H9 (cell line): Measurements from ENCODE around the gene FOXO6. TPM values are rescaled to one million over a fixed set of nuclear protein-coding genes. Genes with fewer than 3 reads are reported as not detected.

Experiments
- DNase-seq: peaks from one replicate; pipeline ENCODE4 v3.0.0-alpha.2; 2017
- H2AFZ ChIP-seq: one replicate; pipeline ENCODE4 v1.6.1; 2013; ENCODE audit warnings: mild to moderate bottlenecking, low read length, control low read depth, moderate library complexity
- H2AK5ac ChIP-seq: 2 replicates; pipeline ENCODE4 v1.6.1; 2013; ENCODE audit warnings: low read length, control low read depth, mixed read lengths; ENCODE audit not compliant: insufficient read length
- H2BK120ac ChIP-seq: one replicate; pipeline ENCODE4 v1.6.1; 2013; ENCODE audit warnings: low read depth, mild to moderate bottlenecking, low read length, control low read depth, inconsistent platforms; ENCODE audit not compliant: poor library complexity, severe bottlenecking
- H2BK12ac ChIP-seq: 2 replicates; pipeline ENCODE4 v1.6.1; 2013; ENCODE audit warnings: low read length, control low read depth, mixed read lengths, low read depth; ENCODE audit not compliant: insufficient read length
- H2BK15ac ChIP-seq: 2 replicates; pipeline ENCODE4 v1.6.1; 2013; ENCODE audit warnings: low read depth, low read length, control low read depth
- H2BK20ac ChIP-seq: one replicate; pipeline ENCODE4 v1.6.1; 2013; ENCODE audit warnings: low read depth, mild to moderate bottlenecking, low read length, control low read depth, inconsistent platforms; ENCODE audit not compliant: poor library complexity, severe bottlenecking
- H2BK5ac ChIP-seq: 2 replicates; pipeline ENCODE4 v1.6.1; 2013; ENCODE audit warnings: low read length, control low read depth, mixed read lengths; ENCODE audit not compliant: insufficient read length
- H3K14ac ChIP-seq: 2 replicates; pipeline ENCODE4 v1.6.1; 2013; ENCODE audit warnings: low read length, control low read depth; ENCODE audit not compliant: insufficient read depth
- H3K18ac ChIP-seq: 2 replicates; pipeline ENCODE4 v1.6.1; 2013; ENCODE audit warnings: low read depth, mild to moderate bottlenecking, mixed read lengths, low read length, control low read depth; ENCODE audit not compliant: insufficient read length
- H3K23ac ChIP-seq: 2 replicates; pipeline ENCODE4 v1.6.1; 2013; ENCODE audit warnings: low read length, control low read depth, mixed read lengths, low read depth; ENCODE audit not compliant: insufficient read length
- H3K23me2 ChIP-seq: 2 replicates; pipeline ENCODE4 v1.6.1; 2013; ENCODE audit warnings: low read depth, mild to moderate bottlenecking, mixed read lengths, low read length, control low read depth; ENCODE audit not compliant: insufficient read length, poor library complexity, severe bottlenecking
- H3K27ac ChIP-seq: 2 replicates; pipeline ENCODE4 v1.5.1; 2013; ENCODE audit warnings: low read length, control low read depth, mixed read lengths, low read depth; ENCODE audit not compliant: insufficient read length
- H3K27me3 ChIP-seq: 2 replicates; pipeline ENCODE4 v1.6.1; 2013; ENCODE audit warnings: low read length, control low read depth, inconsistent platforms; ENCODE audit not compliant: insufficient read depth
- H3K4ac ChIP-seq: 2 replicates; pipeline ENCODE4 v1.6.1; 2013; ENCODE audit warnings: low read depth, mild to moderate bottlenecking, control low read depth, inconsistent platforms, low read length, moderate library complexity
- H3K4me1 ChIP-seq: 2 replicates; pipeline ENCODE4 v1.6.1; 2013; ENCODE audit warnings: low read length, control low read depth, inconsistent platforms; ENCODE audit not compliant: insufficient read depth
- H3K4me2 ChIP-seq: 2 replicates; pipeline ENCODE4 v1.6.1; 2013; ENCODE audit warnings: low read length, control low read depth, mixed read lengths; ENCODE audit not compliant: insufficient read length, insufficient read depth
- H3K56ac ChIP-seq: 2 replicates; pipeline ENCODE4 v1.6.1; 2013; ENCODE audit warnings: low read depth, mild to moderate bottlenecking, mixed read lengths, low read length, control low read depth; ENCODE audit not compliant: insufficient read length
- H3K79me1 ChIP-seq: 2 replicates; pipeline ENCODE4 v1.6.1; 2013; ENCODE audit warnings: low read depth, mild to moderate bottlenecking, moderate library complexity, low read length, control low read depth, inconsistent platforms; ENCODE audit not compliant: insufficient read depth, poor library complexity, severe bottlenecking
- H3K79me2 ChIP-seq: 2 replicates; pipeline ENCODE4 v1.6.1; 2013; ENCODE audit warnings: low read length, control low read depth, inconsistent platforms; ENCODE audit not compliant: insufficient read depth
- H3K9ac ChIP-seq: 2 replicates; pipeline ENCODE4 v1.6.1; 2013; ENCODE audit warnings: low read length, control low read depth, mixed read lengths; ENCODE audit not compliant: insufficient read length; ENCODE audit errors: extremely low read depth
- H3K9me3 ChIP-seq: one replicate; pipeline ENCODE4 v1.6.1; 2013; ENCODE audit warnings: low read depth, low read length, inconsistent platforms; ENCODE audit not compliant: control insufficient read depth
- H3T11ph ChIP-seq: one replicate; pipeline ENCODE4 v1.6.1; 2013; ENCODE audit warnings: mild to moderate bottlenecking, low read length, control low read depth, inconsistent platforms
- H4K20me1 ChIP-seq: one replicate; pipeline ENCODE4 v1.6.1; 2013; ENCODE audit not compliant: control insufficient read depth, insufficient read length, insufficient read depth
- H4K5ac ChIP-seq: 2 replicates; pipeline ENCODE4 v1.6.1; 2013; ENCODE audit warnings: low read depth, mild to moderate bottlenecking, mixed read lengths, low read length, control low read depth; ENCODE audit not compliant: insufficient read length
- H4K8ac ChIP-seq: replicated peaks from 2 replicates; pipeline ENCODE4 v1.6.1; 2013; ENCODE audit warnings: low read length, control low read depth, mixed read lengths, low read depth; ENCODE audit not compliant: insufficient read length
- H4K91ac ChIP-seq: 2 replicates; pipeline ENCODE4 v1.6.1; 2013; ENCODE audit warnings: low read depth, mild to moderate bottlenecking, moderate library complexity, mixed read lengths, low read length, control low read depth; ENCODE audit not compliant: insufficient read length
- H3K27ac Mint-ChIP-seq, 3 experiments: 2 replicates in 2 of 3; 3 replicates in 1 of 3; pipeline ENCODE4 v1.8.0; 2020 to 2021; ENCODE audit warnings: mixed read lengths in 3 of 3, mild to moderate bottlenecking in 1 of 3, moderate library complexity in 1 of 3
- H3K27me3 Mint-ChIP-seq: 2 replicates; pipeline ENCODE4 v1.8.0; 2021; ENCODE audit warnings: low read depth, mild to moderate bottlenecking, moderate library complexity, mixed read lengths
- H3K36me3 Mint-ChIP-seq, 3 experiments: 2 replicates in 2 of 3; 3 replicates in 1 of 3; pipeline ENCODE4 v1.8.0; 2020 to 2021; ENCODE audit warnings: low read depth in 3 of 3, mixed read lengths in 3 of 3; ENCODE audit not compliant: insufficient read depth in 1 of 3
- H3K4me1 Mint-ChIP-seq, 2 experiments: 2 replicates each; pipeline ENCODE4 v1.8.0; 2020; ENCODE audit warnings: mixed read lengths in 2 of 2
- H3K4me3 Mint-ChIP-seq, 2 experiments: 2 replicates in 1 of 2; 3 replicates in 1 of 2; pipeline ENCODE4 v1.8.0; 2020 to 2021; ENCODE audit warnings: mild to moderate bottlenecking in 2 of 2, mixed read lengths in 2 of 2, moderate library complexity in 1 of 2
- H3K9me3 Mint-ChIP-seq, 2 experiments: 2 replicates in 1 of 2; 3 replicates in 1 of 2; pipeline ENCODE4 v1.8.0; 2020; ENCODE audit warnings: mild to moderate bottlenecking in 2 of 2, mixed read lengths in 2 of 2, moderate library complexity in 1 of 2
- WGBS: extraction: QIAGEN DNeasy Blood & Tissue Kit; methylation state at CpG from one replicate; pipeline ENCODE4 v1.1.7; 2013; ENCODE audit warnings: missing lambda C conversion rate, low lambda C conversion rate, mixed read lengths; ENCODE audit not compliant: insufficient read length; ENCODE audit errors: extremely low coverage; 5-methylcytosine and 5-hydroxymethylcytosine counted together
- total RNA-seq: library from RNA; stranded (reverse); gene quantifications from 2 replicates; pipeline ENCODE4 v1.2.1, GENCODE V29; 2021
- TF ChIP-seq, protein P1 (sequence below): fragments of 200-600 bp; sonication (generic); conservative IDR thresholded peaks from 3 replicates; pipeline ENCODE4 v1.8.0; 2021; ENCODE audit warnings: antibody characterized with exemption, mild to moderate bottlenecking

The FOXO6 gene
- total RNA-seq, 1 experiment from 2014 or later, result 0.83 TPM

DNA sequence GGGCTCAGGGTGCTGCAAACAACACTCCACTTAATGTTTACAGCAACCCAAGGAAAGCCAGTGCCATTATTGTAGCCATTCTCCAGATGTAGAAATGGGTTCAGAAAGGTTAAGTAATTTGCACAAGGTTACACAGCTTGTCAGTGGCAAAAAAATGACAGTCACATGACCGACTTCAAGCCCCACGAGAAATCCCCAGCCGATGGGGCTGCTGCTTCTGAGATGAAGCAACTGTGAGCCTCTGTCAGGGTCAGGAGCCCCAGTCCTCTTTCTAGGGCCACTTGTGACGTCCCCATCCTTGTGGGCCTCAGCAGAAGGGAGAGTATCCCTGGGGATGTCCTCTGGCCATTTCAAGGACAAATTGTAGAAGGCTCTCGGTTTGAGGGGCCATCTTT is 68.4 kb downstream of the FOXO6 start:
- Mint-ChIP-seq H3K4me3 (no peak overlapping the region), H3K9me3 (no peaks in the 10 kb centered on the region), H3K4me1 (peaks cover 8 to 16% of the 10 kb centered on the region in 2 experiments), H3K27ac (no peak overlapping the region), H3K36me3 (no peaks in the 10 kb centered on the region), H3K27me3 (peaks cover 18% of the 10 kb centered on the region)
- DNase-seq, result no peak
- Histone ChIP-seq H2AK5ac (no peak overlapping the region), H2BK15ac (no peak overlapping the region), H3K79me1 (no peaks in the 10 kb centered on the region), H4K8ac (no peak overlapping the region), H2AFZ (no peak overlapping the region), H3T11ph (no peak overlapping the region), H3K4me2 (no peak overlapping the region), H3K14ac (no peak overlapping the region), H4K5ac (no peak overlapping the region), H2BK12ac (no peak overlapping the region), H2BK20ac (no peak overlapping the region), H2BK120ac (no peak overlapping the region), H4K91ac (no peak overlapping the region), H3K4me1 (no peaks in the 10 kb centered on the region), H3K18ac (no peak overlapping the region), H3K27me3 (no peaks in the 10 kb centered on the region), H4K20me1 (no peaks in the 10 kb centered on the region), H3K9me3 (no peaks in the 10 kb centered on the region), H3K27ac (no peak overlapping the region), H3K4ac (no peak overlapping the region), H3K9ac (no peak overlapping the region), H3K23me2 (no peaks in the 10 kb centered on the region), H3K79me2 (no peaks in the 10 kb centered on the region), H2BK5ac (no peak overlapping the region), H3K23ac (no peak overlapping the region), H3K56ac (no peak overlapping the region)
- no CpG with 5 or more reads among the region's 5 CpGs for WGBS
- TF ChIP-seq, protein P1, sequence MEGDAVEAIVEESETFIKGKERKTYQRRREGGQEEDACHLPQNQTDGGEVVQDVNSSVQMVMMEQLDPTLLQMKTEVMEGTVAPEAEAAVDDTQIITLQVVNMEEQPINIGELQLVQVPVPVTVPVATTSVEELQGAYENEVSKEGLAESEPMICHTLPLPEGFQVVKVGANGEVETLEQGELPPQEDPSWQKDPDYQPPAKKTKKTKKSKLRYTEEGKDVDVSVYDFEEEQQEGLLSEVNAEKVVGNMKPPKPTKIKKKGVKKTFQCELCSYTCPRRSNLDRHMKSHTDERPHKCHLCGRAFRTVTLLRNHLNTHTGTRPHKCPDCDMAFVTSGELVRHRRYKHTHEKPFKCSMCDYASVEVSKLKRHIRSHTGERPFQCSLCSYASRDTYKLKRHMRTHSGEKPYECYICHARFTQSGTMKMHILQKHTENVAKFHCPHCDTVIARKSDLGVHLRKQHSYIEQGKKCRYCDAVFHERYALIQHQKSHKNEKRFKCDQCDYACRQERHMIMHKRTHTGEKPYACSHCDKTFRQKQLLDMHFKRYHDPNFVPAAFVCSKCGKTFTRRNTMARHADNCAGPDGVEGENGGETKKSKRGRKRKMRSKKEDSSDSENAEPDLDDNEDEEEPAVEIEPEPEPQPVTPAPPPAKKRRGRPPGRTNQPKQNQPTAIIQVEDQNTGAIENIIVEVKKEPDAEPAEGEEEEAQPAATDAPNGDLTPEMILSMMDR, result no peak
